Activated CD4-positive, alpha-beta T cell treated with anti-CD3 and anti-CD28 coated beads for 24 hours (primary cell): ENCODE measurements around the gene CEP63.
"Not testable (repeated sequence)": the region's sequence is repeated elsewhere in the genome, so short reads cannot be mapped to it uniquely, and the experiment has no call there.

ENCODE experiments used
- DNase-seq, 2 donors: peaks; one replicate each; pipeline ENCODE4 v3.0.0-alpha.2; 2020; ENCODE audit warnings: low read depth in 2 of 2

Gene CEP63

GRCh38 chr3:134516905-134517304, 31.0 kb downstream of the CEP63 start:
- DNase-seq: no peak

- DNase-seq: no peak
These were observed 31.9 kb downstream of the CEP63 start for GRCh38 chr3:134517791-134518190.

GRCh38 chr3:134522541-134522940, 36.7 kb downstream of the CEP63 start:
- no peak for DNase-seq

- no peak for DNase-seq
These were observed 39.4 kb downstream of the CEP63 start for GRCh38 chr3:134525293-134525692.

GRCh38 chr3:134526319-134526718, 40.5 kb downstream of the CEP63 start:
- no peak for DNase-seq

- DNase-seq: no peak
These were observed 41.2 kb downstream of the CEP63 start for GRCh38 chr3:134527037-134527436.

- DNase-seq: no peak
These were observed 41.8 kb downstream of the CEP63 start for GRCh38 chr3:134527538-134528186.

- DNase-seq: no peak
These were observed 47.6 kb downstream of the CEP63 start for GRCh38 chr3:134533493-134533892.

GRCh38 chr3:134535186-134535970, 49.5 kb downstream of the CEP63 start:
- no peak for DNase-seq

- DNase-seq: no peak
These were observed 50.9 kb downstream of the CEP63 start for GRCh38 chr3:134536781-134537180.

GRCh38 chr3:134542287-134542958, 56.6 kb downstream of the CEP63 start:
- DNase-seq: no peak

GRCh38 chr3:134543113-134543512, 57.3 kb downstream of the CEP63 start:
- DNase-seq: no peak

- no peak for DNase-seq
These were observed 58.5 kb downstream of the CEP63 start for GRCh38 chr3:134544316-134544715.

GRCh38 chr3:134544783-134545182, 58.9 kb downstream of the CEP63 start:
- DNase-seq: not testable (repeated sequence)

GRCh38 chr3:134545818-134546217, 60.0 kb downstream of the CEP63 start:
- no peak for DNase-seq

GRCh38 chr3:134552784-134553183, 66.9 kb downstream of the CEP63 start:
- no peak for DNase-seq

- no peak for DNase-seq
These were observed 73.7 kb downstream of the CEP63 start for GRCh38 chr3:134559591-134559990.

- no peak for DNase-seq
These were observed 76.2 kb downstream of the CEP63 start for GRCh38 chr3:134562055-134562454.

GRCh38 chr3:134563601-134564000, 77.7 kb downstream of the CEP63 start:
- DNase-seq: no peak

- no peak for DNase-seq
These were observed 79.1 kb downstream of the CEP63 start for GRCh38 chr3:134564991-134565390.

- no peak for DNase-seq
These were observed 81.7 kb downstream of the CEP63 start for GRCh38 chr3:134567605-134568004.

GRCh38 chr3:134568790-134569189, 82.9 kb downstream of the CEP63 start:
- no peak for DNase-seq

- DNase-seq: not testable (repeated sequence)
These were observed 84.0 kb downstream of the CEP63 start for GRCh38 chr3:134569899-134570298.
